ENCODE results near the gene DNAJC5. TPM values are rescaled to one million over a fixed set of nuclear protein-coding genes. Genes with fewer than 3 reads are reported as not detected.

The DNAJC5 gene
- total RNA-seq, 2 donors from 2014 or later = 58.9 to 63.9 TPM

GRCh38 chr20:63944078-63944941 is 49.4 kb downstream of the DNAJC5 start:
- Histone ChIP-seq H3K9ac (ENCODE audit: low read depth in 2 of 2, low read length in 2 of 2) (no peak overlapping the region), H3K36me3 (peaks cover 17% of the 10 kb centered on the region), H3K4me3 (no peak overlapping the region), H3K9me3 (no peaks in the 10 kb centered on the region), H3K27ac (no peak overlapping the region), H3K4me1 (peaks cover 15% of the 10 kb centered on the region), H3K27me3 (no peaks in the 10 kb centered on the region)
- DNase-seq = no peak
- intact Hi-C loops (cut with DNase I) = no loop called here
- TF ChIP-seq CTCF (IDR thresholded peaks at IDR 0.05) = no peak

GRCh38 chr20:63945031-63945658 is 50.2 kb downstream of the DNAJC5 start:
- H3K36me3 ChIP-seq = peaks cover 17% of the 10 kb centered on the region
- TF ChIP-seq CTCF (IDR thresholded peaks at IDR 0.05) = no peak
- peaks cover 19% of the 10 kb centered on the region for H3K4me1 ChIP-seq

GRCh38 chr20:63945921-63946920 is 51.3 kb downstream of the DNAJC5 start:
- intact Hi-C loops (cut with DNase I) = no loop called here

More at GRCh38 chr20:63945031-63945658, 50.2 kb downstream of the DNAJC5 start:
- intact Hi-C loops (cut with DNase I) = no loop called here
- Histone ChIP-seq H3K9ac (ENCODE audit: low read depth in 2 of 2, low read length in 2 of 2) (no peak overlapping the region), H3K9me3 (no peaks in the 10 kb centered on the region), H3K4me3 (no peak overlapping the region), H3K27me3 (no peaks in the 10 kb centered on the region), H3K27ac (no peak overlapping the region)
- no peak for DNase-seq

GRCh38 chr20:63946986-63947637 is 52.2 kb downstream of the DNAJC5 start:
- no peaks in the 10 kb centered on the region for H3K9me3 ChIP-seq
- peaks cover 14% of the 10 kb centered on the region for H3K36me3 ChIP-seq
- H3K27ac ChIP-seq = no peak overlapping the region
- H3K27me3 ChIP-seq = no peaks in the 10 kb centered on the region
- no peak overlapping the region for H3K4me3 ChIP-seq
- DNase-seq = no peak
- no peak for TF ChIP-seq CTCF (IDR thresholded peaks at IDR 0.05)
- intact Hi-C loops (cut with DNase I) = no loop called here
- peaks cover 31% of the 10 kb centered on the region for H3K4me1 ChIP-seq
- no peak overlapping the region for H3K9ac ChIP-seq (ENCODE audit: low read depth in 2 of 2, low read length in 2 of 2)

More at GRCh38 chr20:63945921-63946920, 51.3 kb downstream of the DNAJC5 start:
- Histone ChIP-seq H3K9ac (ENCODE audit: low read depth in 2 of 2, low read length in 2 of 2) (no peak overlapping the region), H3K4me3 (no peak overlapping the region), H3K27ac (no peak overlapping the region), H3K36me3 (peaks cover 14% of the 10 kb centered on the region), H3K4me1 (peaks cover 24% of the 10 kb centered on the region), H3K9me3 (no peaks in the 10 kb centered on the region), H3K27me3 (no peaks in the 10 kb centered on the region)
- DNase-seq = no peak
- no peak for TF ChIP-seq CTCF (IDR thresholded peaks at IDR 0.05)

Measured in colonic mucosa (tissue), 4 donors.